Measurements from ENCODE around the gene UBTD1.

Gene UBTD1

DNA sequence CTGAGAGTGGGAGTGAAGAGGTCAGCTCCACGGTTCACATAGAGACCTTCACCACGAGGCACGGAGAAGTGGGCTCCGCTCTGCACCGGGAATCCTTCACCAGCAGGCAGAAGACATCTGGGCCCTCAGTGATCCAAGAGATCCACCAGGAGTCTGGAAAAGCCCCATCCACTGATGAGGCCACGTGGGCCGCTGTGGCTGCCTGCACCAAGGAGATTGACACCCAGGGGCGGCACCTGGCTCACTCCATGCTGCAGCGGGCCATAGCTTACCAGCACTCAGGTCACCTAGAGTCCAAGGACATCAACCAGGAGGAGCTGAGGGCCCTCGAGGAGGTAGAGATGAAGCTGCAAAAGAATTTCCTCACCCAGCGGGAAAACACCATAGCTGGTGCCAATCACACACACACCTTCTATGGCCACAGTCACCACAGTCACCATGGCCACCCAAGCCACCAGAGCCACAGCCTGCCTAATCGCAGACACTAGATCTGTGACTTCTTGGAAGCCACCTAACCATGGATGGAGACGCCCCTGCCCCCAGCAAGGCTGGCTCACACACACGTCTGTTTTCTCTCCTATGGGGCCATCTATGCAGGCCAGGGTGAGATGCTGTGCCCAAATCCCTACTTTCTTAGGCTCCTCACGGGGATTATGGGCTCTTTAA is 91.5 kb downstream of the UBTD1 start:
- DNase-seq, result no peak

DNA sequence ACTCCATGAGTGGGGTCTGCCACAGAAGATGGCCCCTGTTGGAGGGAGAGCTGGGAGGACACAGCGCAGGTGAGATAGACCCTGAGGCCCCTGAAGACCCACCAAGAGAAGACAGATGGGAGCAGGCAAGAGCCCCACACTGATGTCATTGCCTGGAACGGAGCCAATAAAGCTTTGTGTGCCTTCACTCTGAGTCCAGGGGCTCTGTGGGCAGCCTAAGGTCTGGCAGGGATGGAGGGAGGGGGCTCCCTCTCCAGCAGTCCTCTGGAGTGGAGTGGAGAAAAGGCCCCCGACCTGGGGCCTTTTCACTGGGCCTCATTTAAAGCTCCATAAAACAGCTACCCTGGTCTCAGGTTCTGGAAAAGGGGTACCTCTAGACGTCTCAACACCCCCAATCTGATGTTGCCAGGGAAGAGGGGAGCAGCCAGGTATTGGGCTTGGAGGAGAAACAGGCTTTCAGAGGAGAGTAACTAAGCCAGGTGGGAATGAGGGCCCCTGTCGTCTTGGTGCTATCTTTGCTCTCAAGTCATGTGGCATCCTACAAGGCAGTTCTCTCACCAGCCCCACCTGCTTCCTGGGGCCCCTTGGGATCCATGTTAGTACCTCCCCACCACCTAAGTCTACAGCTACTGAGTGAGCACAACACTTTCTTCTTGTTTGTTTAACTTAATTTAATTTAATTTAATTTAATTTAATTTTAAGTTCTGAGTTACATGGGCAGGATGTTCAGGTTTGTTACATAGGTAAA is 92.2 kb downstream of the UBTD1 start:
- DNase-seq, result no peak

DNA sequence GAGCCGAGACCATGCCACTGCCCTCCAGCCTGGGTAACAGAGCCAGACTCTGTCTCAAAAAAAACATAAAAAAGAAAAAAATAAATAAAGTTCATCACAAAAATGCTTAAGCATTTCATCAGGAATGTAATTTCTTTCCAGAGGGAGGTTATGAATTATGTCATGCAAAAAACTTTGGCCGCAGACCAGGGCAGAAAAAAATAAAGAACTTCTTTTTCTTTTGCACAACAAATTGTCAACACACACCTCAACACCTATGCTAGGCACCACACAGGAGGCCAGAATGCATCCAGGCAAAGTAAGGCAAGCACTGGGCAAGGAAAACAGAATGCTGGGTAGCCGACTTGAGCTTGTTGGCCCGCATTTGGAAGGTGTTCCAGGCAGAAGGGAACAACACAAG is 94.7 kb downstream of the UBTD1 start:
- DNase-seq, result no peak

DNA sequence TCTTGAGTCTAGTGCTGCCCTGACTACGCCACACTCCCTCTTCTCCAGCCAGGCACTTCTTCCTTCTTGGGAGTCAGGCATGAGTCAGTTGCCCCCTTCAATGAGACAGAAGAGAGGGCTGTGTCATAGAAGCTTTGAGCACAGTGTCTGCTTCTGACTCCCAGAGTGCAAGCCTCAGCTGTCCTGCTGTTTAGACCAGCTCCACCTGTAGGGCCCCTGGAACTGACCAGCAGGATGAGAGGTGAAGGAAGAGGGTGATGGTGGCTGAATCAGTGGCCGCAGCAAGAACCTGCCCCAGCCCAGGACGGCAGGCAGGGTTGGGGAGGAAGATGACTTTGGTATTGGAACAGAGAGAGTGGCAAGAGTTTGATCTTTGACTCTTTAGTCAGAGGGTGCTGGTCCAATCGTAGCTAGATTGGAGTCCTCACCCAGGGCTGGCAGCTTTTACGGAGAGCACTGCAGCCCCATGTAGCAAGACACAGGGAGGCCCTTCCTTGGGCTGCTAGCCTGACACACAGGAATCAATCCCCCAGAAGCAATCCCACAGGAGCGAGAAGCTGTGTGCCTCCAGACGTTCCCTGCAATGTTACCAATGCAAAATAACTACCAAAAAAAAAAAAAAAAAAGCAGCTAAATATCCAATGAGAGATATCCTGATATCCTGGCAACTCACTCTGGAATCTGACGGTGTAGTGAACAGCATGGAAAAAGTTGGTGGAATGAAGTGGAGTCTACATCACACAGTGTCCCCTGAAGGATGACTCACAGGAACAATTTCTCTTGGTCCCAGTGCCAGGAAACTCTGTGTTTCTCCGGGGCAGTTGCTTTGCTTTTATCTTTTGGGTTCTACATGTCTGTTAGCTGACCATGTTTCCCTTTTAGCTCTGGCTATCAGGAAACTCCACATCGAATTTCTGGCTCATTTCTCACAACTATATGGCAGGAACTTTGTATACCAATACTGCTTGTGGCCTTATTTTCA is 97.7 kb downstream of the UBTD1 start:
- no peak for DNase-seq

DNA sequence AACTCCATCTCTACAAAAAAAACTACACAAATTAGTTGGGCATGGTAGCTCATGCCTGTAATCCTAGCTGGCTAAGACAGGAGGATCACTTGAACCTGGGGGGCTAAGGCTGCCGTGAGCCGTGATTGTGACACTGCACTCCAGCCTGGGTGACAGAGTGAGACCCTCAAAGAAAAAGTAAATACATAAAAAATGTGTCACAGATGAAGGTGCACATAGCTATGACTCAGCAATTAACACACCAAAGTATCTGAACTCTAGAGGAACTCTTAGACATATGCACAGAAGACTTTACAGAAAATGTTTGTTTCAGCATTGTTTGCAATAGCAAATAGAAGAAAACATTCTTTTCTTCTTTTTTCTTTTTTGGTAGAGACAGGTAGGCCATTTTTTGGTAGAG is 99.1 kb downstream of the UBTD1 start:
- no peak for DNase-seq

DNA sequence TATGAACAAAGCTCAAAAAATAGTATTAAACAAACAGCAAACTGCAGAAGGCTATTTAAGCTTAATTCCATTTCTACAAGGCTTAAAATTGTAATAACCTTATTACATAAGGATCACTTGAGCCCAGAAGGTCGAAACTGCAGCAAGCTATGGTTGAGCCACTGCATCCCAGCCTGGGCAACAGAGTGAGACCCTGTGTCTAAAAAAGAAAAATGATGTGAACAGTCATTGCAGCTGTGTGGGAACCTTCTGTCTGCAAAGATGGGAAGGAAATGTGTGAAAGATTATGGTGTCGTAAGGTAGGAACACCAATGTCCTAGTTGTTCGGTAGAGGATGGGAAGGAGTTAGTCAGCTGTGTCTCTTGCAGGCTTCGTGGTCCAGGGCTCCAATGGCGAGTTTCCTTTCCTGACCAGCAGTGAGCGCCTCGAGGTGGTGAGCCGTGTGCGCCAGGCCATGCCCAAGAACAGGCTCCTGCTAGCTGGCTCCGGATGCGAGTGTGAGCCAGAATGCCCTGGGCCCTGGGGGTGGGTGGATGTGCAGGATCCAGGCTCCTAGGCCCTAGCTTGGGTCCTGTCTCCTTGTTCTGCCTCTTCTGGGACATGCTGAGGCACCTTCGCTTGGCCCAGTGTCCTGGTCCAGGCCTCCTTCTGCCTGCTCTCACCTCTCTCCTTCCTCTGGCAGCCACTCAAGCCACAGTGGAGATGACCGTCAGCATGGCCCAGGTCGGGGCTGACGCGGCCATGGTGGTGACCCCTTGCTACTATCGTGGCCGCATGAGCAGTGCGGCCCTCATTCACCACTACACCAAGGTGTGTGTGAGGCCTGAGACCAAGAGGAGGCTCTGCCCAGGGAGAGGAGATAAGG is 99.9 kb downstream of the UBTD1 start:
- no peak for DNase-seq

DNA sequence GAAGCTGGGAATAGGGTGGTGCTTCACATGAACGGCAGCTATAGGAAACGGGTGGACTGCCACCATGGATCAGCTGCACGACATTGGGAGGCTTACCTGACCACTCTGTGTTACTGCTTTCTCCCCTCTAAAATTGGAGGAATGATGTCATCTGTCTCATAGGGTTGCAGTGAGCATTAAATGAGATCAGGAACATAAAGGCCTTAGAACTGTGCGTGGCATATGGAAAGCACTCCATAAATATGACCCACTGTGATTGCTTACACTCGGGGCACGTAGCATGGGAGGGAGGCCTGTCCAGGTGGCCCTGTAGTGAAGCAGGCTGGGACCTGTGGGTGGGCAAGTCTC is 100.5 kb downstream of the UBTD1 start:
- no peak for DNase-seq

DNA sequence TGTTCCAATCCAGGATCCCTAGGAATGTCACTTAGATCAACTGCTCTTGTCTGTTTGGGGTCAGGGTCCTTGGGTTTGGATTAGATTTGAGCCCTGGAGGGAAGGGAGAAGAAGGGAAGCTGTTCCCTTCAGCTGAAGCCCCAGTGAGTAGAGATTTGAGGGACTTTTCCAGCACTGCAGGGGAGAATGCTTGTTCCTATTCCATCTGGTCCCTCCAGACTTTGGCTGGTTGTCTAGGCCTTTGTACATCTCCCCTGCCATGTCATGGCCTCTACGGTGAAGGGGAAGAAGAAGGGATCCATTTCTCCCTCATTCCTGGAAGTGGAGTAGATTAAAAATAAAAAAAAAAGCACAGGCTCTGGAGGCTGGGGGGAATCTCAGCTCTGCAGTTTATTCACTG is 101.9 kb downstream of the UBTD1 start:
- DNase-seq, result no peak

DNA sequence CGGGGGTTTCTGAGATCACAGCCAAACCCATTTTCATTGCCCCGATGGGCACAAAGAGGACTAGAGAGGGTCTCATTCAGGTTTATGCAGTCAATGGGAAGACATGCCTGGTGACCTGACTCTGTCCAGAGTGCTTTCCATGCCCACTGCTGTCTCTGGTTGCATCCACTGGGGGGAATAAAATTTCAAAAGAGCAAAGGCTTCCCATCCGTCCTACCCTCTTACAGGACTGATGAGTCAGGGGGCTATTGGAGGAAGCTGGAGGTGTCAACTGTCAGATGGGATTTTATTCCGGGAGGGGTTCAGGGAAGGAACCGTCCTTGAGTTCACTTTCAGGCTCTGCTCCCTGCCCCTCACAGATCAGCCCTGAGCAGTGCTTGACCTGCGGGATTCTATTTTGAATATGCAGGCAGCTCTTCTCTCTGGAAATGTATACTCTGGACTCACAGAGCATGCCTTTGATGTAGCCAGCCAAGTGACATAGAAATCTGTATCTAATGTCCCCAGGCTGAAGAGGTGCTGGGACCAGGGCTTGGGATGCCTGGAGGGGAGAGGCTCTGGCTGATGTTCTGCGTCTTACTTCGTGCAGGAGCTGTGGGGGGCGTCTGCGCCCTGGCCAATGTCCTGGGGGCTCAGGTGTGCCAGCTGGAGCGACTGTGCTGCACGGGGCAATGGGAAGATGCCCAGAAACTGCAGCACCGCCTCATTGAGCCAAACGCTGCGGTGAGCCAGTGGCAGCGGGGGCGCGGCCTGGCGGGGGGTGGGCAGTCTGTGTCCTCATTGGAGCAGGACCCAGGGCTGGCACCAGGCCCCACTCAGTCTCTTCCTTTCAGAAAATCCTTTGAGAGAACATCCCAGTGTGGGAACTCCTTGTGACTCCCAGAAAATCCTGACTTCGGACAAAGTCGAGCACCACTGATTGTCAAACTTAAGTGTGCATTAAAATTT is 102.8 kb downstream of the UBTD1 start:
- DNase-seq, result no peak

DNA sequence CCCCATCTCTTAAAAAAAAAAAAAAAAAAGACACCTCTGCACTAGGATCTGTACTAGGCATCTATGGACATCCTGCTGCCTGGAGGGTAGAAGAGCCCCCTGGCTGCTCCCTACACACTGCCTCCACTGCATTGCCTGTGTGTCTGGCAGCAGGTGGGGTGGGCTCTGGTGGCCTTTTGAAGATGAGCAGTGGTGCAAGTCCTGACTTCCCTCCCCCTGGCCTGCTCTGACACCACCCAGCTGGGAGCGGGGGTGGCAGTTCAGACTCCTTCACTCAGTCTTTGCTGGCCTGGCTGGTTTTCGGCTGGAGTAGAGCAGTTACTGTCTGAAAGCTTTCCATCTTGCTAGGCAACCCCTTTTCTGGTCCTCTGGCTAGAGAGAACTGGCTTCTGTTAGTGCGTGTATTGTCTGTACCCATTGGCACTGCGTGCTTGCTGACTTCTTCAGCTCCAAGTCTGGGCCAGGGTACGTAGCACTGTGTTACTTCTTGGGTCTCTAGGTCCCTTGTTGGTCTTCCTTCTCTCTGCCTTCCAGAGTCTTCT is 108.4 kb downstream of the UBTD1 start:
- DNase-seq, result no peak

DNA sequence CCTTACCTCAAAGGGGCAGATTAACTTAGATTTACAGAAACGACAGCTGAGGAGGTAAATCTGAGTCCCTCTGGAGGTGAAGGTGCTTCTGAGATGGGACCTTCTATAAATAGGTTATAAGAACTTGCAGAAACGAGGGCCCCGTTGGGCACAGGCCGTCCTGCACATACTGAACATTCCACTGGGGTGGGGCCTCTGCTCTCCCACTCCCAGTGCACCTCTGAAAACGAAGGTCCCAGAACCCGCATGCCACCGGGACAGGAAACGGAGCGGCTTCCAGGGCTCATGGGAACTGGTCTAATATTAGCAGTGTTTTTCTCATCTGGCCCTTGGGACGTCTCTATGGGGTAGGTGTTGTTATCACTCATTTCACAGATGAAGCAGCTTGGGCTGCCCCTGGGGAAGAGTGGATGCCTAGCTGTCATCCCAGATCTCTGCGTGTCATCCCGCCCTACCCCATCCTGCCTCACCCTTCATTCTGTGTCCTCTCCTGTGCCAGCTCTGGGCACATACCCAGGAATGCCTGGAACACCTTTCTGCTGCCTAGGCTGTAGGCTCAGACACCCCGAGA is 110.4 kb downstream of the UBTD1 start:
- no peak for DNase-seq

DNA sequence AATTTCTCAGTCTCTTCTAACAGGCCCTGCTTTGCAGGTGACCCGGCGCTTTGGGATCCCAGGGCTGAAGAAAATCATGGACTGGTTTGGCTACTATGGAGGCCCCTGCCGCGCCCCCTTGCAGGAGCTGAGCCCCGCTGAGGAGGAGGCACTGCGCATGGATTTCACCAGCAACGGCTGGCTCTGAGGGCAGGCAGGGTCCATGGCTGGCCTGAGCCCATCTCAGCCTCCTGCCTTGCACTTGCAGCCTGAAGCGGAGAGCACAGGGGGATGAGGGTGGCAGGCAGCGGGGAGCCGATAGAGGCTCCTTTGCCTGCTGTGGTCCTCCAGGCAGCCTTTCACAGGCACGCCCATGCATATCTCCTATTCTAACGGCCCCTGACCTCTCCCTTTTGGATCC is 112.7 kb downstream of the UBTD1 start:
- no peak for DNase-seq

DNA sequence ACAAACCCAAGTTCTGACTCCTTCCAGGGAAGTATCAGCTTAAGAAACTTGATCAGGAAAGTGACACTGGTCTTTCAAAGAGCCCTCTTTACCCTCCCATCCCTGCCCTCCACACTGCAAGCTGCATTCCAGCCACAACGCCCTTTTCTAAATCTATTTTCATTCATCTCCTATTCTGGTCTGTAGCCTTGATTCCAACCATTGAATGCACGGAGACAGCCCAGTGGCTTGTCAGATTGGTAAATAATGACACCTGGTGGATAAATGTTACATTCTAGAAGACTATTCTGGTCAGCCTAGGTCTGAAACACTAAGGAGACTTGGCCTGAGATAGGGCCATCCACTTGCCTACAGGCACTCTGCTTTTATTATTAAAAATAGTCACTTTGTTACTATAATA is 113.7 kb downstream of the UBTD1 start:
- DNase-seq, result no peak

DNA sequence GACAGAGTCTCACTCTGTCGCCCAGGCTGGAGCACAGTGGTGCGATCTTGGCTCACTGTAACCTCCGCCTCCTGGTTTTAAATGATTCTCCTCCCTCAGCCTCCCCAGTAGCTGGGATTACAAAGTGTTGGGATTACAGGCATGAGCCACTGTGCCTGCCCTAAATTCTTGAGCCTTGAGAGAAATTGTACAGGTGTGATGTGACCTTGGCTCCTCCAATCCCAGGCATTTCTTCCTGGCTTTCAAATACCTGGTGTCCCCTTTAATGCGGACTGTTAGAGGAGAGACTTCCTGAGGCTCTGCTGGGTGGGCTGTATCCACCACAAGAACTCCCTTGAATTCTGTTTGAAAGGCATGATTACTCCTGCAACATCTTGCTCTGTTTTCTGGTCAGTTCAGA is 119.6 kb downstream of the UBTD1 start:
- DNase-seq, result no peak

DNA sequence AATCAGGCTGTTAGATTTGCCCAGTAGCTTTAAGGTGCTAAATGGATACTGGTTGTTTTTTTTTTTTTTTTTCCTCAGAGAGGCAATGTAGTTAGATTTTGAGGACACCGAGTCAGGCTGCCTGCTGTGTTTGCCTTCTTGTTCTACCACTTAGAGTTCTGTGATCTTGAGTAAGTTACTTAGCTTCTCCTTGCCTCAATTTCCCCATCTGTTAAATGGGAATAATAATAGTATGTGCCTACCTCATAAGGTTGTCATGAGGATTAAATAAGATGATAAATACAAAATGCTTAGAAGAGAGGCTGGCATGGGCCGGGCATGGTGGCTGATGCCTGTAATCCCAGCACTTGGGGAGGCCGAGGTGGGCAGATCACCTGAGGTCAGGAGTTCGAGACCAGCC is 120.0 kb downstream of the UBTD1 start:
- no peak for DNase-seq

Data from central memory CD4-positive, alpha-beta T cell (primary cell).